SH-SY5Y (cell line): ENCODE data around the gene PIEZO2.

Experiments used
- GATA2 ChIP-seq: IDR thresholded peaks from 2 replicates; pipeline ENCODE4 v1.6.1; 2011; ENCODE audit warnings: mild to moderate bottlenecking, low read depth, low read length
- GATA3 ChIP-seq: IDR thresholded peaks from 2 replicates; pipeline ENCODE4 v1.6.1; 2011; ENCODE audit warnings: low read depth, mild to moderate bottlenecking, low read length, moderate library complexity

DNA sequence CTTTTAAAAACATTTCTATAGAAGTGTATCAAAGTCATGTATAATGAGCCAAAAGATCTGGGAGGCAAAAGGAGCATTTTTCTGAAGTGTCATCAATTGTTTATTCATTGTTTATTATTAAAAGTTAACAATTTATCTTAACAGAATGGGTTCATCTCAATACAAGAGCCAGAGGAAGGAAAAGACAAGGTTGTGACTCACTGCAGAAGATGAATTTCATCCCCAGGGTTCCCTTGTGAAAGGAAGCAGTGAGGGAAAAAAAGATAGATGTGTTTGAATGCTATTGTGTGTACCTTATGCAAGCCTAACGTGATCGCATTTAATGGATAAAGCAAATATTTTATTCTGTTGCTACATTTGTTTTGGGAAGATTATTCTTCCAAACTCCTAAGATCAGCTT is 286.3 kb downstream of the PIEZO2 start:
- TF ChIP-seq GATA2 (no peak), GATA3 (no peak)
